Measurements from ENCODE around the gene RAMP2. TPM values are rescaled to one million over a fixed set of nuclear protein-coding genes. Genes with fewer than 3 reads are reported as not detected.

RAMP2 gene
- total and polyA plus RNA-seq, 2 of the 13 experiments (the other 11 are each of a cell fraction or from before 2014, with no cell fraction given), result 1.4 to 5.2 TPM

- TF ChIP-seq ZNF256 (CRISPR knock-in tag; conservative IDR thresholded peaks at IDR 0.05) (no peak), TEAD3 (CRISPR knock-in tag; optimal IDR thresholded peaks at IDR 0.05; ENCODE audit: borderline replicate concordance) (peak; percentile 74), MAX (IDR thresholded peaks at IDR 0.05) (no peak), PAXIP1 (CRISPR knock-in tag; conservative IDR thresholded peaks at IDR 0.05) (no peak), ZNF670 (CRISPR knock-in tag; IDR thresholded peaks at IDR 0.05; ENCODE audit: borderline replicate concordance) (no peak), POGK (CRISPR knock-in tag; conservative IDR thresholded peaks at IDR 0.05) (no peak), NPAS2 (CRISPR knock-in tag; IDR thresholded peaks at IDR 0.05; ENCODE audit: borderline replicate concordance) (no peak), SOX6 (IDR thresholded peaks at IDR 0.05) (no peak), SOX6 (CRISPR knock-in tag; IDR thresholded peaks at IDR 0.05) (no peak), ZSCAN25 (CRISPR knock-in tag; IDR thresholded peaks at IDR 0.05) (peak; percentile 20; the same call in 1 of the 2 replicates), FOXJ3 (CRISPR knock-in tag; IDR thresholded peaks at IDR 0.05; ENCODE audit: borderline replicate concordance) (0 out of 2 replicates have a peak, but pooled peaks have one; percentile 12), XRCC5 (optimal IDR thresholded peaks at IDR 0.05; ENCODE audit: low read length) (no peak), ZGPAT (CRISPR knock-in tag; IDR thresholded peaks at IDR 0.05) (no peak), MYPOP (CRISPR knock-in tag; IDR thresholded peaks at IDR 0.05) (no peak), NFKBIZ (CRISPR knock-in tag; IDR thresholded peaks at IDR 0.05) (no peak), PHB2 (IDR thresholded peaks at IDR 0.05; ENCODE audit: partially characterized antibody) (no peak), ZNF704 (CRISPR knock-in tag; IDR thresholded peaks at IDR 0.05; ENCODE audit: borderline replicate concordance) (0 out of 2 replicates have a peak, but pooled peaks have one; percentile 6), ZNF563 (CRISPR knock-in tag; IDR thresholded peaks at IDR 0.05) (no peak), HOXA5 (CRISPR knock-in tag; IDR thresholded peaks at IDR 0.05) (0 out of 2 replicates have a peak, but pooled peaks have one; percentile 4), CBX2 (IDR thresholded peaks at IDR 0.05; ENCODE audit: low read depth, low read length) (no peak), CBX2 (CRISPR knock-in tag; IDR thresholded peaks at IDR 0.05; ENCODE audit: low read depth) (no peak)
These were observed 17.3 kb upstream of the RAMP2 start (continued) for GRCh38 chr17:42743595-42744282.
